ELR (cell line): ENCODE results near the gene HACD3.

Experiments
- DNase-seq: peaks from one replicate; pipeline ENCODE4 v3.0.0-alpha.2; 2015; ENCODE audit warnings: low read depth

HACD3 gene, protein sequence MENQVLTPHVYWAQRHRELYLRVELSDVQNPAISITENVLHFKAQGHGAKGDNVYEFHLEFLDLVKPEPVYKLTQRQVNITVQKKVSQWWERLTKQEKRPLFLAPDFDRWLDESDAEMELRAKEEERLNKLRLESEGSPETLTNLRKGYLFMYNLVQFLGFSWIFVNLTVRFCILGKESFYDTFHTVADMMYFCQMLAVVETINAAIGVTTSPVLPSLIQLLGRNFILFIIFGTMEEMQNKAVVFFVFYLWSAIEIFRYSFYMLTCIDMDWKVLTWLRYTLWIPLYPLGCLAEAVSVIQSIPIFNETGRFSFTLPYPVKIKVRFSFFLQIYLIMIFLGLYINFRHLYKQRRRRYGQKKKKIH

DNA sequence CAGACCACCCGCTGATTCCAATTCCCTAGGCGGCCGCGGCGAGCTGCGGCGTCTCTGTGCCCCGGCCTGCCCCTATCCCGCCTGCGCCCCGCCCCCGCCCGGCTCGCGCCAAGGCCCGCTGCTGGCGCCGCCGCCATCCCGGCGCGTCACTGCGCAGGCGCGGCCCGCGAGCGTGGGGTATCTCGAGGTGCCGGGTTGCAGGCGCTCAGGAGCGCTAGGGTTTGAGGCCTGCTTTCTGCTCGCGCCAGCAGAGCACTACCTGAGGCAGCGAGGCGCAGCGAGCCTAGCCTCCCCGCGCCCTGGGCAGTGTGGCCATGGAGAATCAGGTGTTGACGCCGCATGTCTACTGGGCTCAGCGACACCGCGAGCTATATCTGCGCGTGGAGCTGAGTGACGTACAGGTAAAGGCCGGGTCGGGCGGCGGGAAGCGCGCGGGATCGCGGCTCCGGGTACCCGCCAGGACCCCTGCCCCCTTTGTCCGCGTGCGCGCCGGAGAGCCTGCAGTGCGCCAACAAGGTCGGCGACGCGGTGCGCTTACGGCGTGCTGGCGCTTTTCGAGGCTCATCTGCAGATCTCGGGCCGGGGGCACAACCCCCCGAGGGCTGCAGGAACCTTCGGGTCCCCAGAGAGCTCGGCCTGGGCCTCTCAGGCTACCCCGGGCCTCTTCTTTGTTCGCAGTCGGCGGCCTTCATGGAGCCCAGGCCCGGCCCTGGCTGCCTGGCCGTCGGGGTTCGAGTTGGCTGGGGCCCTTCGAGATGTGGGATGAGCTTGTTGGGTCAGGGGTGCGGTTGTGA, at the start of gene HACD3:
HACD3 (plus strand) TSS at position 146 of the 794 bp plus-strand sequence; CDS start at position 315, 169 bp downstream.
- DNase-seq = peak; percentile 84

DNA sequence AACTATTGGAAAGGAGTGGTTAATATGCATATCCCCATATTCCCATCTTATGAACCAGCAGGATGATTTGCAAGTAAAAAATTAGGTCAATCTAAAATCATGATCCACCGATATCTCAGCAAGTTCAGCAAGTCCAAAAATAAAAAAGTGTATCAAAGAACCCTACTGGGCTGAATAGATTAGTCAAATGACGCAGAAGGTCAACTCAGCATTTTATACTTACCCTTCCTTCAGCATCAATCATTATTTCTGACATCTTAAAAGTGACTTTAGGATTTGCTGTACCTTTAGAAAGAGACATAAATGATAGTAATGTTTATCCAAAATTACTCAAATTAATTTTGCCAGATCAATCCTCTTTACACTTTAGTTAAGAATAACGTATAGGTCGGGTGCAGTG, 45.4 kb upstream of the HACD3 start:
- no peak for DNase-seq

DNA sequence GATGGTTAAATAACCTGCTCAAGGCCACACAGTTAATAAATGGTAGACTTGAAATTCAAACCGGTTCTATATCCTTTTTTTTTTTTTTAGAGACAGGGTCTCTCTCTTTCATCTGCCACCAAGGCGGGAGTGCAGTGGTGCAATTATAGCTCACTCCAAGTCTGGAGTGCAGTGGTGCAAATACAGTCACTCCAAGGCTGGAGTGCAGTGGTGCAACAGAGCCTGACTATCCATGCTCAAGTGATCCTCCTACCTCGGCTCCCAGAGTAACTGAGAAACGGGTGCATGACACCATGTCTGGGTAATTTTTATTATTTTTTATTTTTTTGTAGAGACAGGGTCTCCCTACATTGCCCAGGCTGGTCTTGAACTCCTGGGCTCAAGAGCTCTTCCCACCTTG, 36.2 kb upstream of the HACD3 start:
- no peak for DNase-seq

DNA sequence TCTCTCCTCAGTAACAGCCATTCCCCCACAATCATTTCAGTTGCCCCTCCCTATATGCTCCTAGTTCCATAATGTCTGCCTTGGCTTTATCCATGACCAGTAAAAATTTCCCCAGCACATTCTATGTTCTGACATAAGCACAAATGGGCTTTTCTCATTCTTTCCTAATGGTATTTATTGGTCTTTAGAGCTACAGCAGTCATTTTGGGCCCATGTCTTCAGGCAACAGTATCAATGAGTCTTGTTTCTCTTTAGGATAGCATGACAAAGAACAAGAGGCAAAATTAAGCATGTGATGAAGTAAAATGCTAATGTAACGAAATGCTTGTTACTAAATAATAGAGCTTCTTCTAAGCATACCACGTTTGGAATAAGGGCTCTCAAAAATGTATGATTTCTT, 20.9 kb upstream of the HACD3 start:
- no peak for DNase-seq

DNA sequence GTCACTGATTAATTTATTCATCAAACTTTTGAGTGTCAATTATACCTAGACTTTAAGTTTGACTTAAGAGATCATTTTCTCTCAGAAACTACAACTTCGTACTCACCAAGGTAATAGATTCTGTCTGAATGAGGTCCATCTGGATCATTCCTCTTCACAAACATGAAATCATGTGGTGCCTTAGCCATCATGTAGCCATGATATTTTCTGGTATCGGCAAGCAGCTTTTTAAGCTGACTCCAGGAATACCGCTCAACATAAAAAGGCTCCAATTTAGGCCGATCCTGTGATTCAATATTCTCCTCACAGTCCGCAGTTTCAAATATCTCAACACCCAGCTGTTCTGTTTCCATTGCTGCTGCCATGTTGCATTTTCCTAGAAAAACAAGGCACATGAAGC, 18.1 kb upstream of the HACD3 start:
- no peak for DNase-seq

DNA sequence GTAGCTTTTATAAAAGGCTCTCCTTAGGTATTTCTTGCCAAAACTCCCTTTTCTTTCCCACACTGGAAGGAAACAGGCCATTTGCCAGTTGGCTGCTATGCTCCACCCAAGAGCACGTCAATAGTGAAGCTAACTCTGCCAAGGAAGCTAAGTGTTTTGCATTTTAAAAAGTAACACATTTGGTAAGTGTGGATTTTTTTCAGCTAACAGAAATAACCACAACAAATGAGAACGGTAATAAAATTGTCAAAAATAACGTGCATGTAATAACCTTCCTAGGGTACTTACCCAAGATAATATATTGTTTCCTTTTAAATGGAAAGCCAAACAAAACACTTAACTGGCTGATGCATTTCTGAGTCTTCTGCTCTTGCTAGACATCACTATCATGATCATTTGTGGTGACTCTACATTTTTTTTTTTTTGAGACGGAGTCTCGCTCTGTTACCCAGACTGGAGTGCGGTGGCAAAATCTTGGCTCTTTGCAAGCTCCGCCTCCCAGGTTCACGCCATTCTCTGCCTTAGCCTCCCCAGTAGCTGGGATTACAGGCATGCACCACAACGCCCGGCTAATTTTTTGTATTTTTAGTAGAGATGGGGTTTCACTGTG, 17.4 kb upstream of the HACD3 start:
- DNase-seq = no peak

DNA sequence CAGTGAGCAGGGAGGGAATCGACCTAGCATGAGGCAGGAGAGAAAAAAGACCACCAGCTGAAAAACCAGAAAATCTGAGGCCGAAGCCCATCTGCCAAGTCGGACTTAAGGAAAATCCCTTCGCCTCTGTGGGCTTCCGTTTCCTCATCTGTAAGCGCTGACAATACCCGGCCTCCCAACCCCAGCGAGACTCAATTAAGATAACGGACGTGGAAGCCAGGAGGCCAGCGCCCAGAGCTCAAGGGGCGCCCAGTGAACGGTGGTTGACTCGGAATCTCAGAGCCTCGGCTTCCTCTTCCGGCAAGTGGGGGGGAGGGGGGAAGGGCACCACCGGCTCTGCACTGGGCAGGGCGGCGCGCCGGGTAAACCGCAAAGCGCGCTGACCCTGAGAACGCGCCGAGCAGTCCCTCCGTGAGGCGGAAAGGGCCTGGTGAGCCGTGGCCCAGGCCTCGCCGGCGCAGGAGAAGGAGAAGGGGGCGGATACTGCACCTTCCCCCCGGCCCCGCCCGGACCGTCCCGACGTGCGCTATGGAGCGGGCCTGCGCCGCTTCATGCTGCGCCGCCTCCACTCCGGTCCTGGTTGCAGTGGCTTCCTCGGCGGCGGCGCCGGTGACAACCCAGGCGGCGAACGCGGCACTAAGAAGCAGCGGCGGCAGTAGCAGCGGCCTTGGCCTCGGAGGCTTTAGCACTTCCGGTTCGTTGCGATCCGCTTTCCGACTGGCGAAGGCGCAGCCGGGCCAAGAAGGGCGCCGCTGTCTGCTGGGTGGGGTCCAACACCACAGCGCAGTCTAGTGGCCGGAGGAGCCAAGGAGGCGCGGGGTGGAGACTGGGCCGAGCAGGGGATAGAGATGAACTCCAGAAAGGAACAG, 13.0 kb upstream of the HACD3 start, which contains the start of gene DPP8:
DPP8 (minus strand) TSS at position 693 of the 869 bp plus-strand sequence. CDS start 5,136 bp downstream, outside the sequence.
- DNase-seq = peak; percentile 94

DNA sequence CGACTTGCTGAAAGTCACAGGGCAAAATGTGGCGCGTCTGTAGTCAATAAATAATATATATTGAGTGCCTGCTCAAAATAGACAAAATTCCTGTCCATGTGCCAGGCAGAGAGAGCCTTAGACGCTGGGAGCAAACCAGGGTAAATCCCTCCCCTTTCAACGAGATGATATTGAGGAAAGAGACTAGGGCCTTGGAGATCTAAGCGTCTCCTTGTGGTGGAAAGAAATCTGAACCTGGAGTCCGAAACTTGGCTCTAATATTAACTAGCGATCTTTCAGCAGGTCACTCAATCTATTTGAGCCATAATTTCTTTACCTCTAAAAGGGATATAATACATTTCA, 12.4 kb upstream of the HACD3 start:
- DNase-seq = no peak

DNA sequence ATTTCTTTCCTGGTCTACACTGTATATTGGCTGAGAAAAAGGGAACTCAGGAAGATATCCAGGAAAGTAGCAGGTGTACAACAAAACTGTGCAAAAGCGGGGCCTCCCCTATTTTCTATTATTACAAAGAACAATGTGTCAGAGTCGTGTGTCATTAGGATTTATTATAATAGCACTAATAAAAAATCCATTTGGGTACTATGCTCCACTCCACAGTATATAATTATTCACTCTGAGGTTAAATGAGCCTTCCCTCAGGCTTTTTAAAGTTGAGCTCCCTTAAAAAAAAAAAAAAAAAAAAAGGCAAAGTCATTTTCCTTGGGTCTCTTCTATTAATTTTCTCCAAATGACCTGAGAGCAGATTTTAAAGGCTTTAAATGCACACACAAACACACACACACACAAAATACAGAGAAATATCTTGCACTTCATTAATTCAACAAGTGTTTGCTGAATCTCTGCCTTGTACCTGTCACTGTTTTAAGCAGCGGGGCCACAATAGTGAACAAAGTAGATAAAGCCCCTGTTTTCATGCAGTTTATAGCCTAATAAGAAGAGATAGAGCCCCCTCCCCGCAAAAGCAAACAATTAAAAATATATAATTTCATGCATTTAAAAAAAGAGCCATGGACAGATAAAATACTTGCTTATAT, 11.5 kb upstream of the HACD3 start:
- DNase-seq = no peak

DNA sequence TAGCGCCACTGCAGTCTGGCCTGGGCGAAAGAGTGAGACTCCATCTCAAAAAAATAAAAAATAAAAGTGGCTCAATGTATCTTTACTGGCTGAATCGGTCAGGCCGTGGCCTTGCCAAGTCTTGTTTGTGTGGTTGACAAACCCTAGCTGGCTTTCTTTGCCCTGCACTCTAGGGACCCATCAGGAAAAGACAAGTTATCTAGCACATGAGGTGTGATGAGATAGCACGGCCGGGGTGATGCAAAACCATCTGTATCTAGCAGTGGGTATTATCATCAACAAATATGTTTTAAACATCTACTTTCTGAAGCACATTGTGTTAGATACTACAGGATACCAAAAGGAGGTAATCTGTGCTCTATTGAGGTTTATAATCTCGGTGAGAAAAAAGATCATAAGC, 8.9 kb upstream of the HACD3 start:
- DNase-seq = no peak

DNA sequence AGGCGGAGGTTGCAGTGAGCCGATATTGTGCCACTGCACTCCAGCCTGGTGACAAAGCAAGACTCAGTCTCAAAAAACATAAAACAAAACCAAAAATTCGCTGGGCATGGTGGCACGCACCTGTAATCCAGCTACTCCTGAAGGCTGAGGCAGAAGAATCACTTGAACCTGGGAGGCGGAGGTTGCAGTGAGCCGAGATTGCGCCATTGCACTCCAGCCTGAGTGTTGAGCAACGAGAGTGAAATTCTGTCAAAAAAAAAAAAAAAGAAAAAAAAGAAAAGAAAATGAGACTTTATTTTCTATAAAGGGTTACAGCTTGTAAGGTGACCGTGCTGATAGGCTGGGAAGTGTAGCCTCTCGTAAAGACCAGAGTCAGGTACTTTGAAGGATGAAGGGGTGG, 6.0 kb upstream of the HACD3 start:
- no peak for DNase-seq

DNA sequence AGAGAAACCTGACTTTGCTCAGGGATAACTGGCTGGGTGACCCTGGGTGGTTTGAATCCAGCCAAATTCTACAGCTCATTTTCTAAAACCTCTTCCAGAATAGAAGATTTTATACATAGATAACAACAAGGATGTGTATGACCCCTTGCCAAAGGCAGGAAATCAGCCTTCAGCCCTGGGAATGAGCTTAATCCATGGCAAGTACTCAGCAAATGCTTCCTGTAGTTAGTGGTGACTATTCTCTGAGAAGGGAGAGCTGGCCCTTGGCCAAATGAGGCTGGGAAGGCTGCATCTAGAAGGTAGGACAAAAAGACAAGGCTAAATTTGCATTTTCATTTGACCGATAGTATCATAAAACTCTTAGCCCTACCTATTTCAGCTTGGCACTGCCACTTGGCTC, 4.6 kb upstream of the HACD3 start:
- peak; percentile 57 for DNase-seq

DNA sequence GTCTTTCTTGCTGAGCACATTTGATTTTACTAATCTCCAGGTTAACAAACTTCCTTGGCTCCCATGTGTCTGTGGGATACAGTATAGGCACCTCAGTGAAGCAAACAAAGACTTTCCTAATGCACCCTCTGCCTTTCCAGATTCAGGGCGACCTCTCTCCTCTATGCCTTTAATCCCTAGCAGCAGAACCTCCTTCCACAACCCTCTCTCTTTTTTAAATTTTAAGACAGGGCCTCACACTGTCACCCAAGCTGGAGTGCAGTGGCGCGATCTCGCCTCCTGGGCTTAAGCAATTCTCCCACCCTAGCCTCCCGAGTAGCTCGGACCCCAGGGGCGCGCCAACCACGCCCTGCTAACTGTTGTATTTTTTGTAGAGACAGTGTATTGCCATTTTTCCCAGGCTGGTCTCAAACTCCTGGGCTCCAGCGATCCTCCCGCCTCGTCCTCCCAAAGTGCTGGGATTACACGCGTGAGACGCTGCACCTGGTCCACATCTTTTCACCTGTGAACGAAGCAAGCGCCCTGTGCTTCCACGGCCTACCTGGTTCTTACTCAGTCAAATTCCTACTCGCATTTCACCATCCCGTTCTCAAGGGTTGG, 1.7 kb upstream of the HACD3 start:
- DNase-seq = no peak

DNA sequence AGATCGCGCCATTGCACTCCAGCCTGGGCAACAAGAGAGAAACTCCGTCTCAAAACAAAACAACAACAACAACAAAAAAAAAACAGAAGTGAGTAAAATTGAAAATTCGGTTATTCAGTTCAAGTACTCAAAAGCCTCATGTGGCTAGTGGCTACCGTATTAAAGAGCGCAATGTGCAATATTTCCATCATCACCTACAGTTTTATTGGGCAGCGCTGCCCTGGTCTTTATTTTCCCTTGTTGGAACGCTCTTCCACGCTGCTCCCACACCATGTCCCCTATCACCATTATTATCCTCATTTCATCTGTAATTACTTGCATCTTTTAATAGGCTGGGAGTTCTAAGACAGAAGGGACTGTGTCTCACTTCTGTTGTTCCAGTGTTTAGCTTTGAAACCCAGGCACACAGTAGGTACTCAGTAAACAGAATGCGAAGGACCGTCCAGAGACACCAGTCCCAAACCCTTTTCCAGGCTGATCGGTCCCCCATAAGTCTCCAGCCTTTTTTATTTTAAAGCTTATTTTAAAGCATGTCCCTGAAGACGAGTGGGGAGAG, 423 bp upstream of the HACD3 start:
- no peak for DNase-seq

DNA sequence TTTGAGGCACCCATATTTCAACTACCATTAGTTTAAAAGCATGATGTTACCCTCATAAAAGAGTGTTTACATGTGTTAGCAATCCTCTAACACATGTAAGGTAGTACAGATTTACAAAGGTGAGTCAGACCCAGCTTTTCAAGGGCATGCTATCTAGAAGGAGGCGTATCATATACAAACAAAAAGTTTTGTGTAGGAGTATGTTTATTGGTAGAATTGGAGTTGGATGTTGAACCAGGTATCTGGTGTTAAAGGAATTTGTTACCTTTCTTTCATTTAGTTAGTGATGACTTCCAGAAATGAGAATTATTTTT, 2.4 kb downstream of the HACD3 start:
- DNase-seq = peak; percentile 80

DNA sequence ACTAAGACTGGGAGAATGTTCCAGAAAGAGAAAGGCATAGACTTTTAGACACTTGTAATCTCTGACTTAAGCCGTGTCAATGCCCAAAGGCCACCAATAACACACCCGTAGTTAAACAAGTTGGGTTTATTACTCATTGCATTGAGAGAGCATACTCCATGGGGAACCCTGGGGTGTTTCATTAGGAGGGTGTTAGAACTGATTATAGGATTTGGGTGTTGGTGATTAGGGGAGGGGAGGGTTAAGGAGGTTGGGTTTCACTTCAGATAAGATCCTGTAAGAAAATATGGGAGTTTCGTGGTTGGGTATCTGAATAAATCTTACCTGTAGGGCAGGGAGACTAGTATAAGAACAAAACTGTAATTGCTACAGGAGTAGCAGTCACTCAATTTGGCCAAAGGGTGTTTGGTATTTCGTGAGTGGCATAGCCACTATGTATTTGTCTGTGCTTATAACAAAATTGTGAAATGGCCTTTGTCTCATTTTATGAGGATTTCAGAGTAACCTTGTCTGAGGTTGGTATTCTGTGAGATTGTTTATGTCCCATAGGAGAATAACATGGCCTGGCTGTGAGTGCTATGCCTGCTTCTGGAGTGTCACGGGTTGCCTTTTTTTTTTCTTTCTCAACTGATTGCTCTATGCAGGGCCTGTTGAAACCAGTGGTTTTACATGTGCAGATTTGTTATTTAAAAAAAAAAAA, 2.9 kb downstream of the HACD3 start:
- peak; percentile 23 for DNase-seq

DNA sequence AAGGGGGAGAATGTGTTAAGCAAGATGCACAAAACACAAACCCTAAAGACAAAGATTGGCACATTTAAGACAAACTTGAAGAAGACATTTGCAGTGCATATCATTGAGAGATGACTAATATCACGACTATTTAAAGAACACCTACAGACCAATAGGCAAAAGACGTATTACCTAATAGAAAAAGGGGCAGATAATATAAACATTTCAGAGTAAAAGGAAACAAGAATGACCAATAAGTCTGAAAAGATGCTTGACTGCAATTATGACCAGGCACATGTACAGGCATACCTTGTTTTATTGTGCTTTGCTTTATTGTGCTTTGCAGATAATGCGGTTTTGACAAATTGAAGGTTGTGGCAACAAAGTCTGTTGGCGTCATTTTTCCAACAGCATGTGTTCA, 4.9 kb downstream of the HACD3 start:
- DNase-seq = peak; percentile 59

DNA sequence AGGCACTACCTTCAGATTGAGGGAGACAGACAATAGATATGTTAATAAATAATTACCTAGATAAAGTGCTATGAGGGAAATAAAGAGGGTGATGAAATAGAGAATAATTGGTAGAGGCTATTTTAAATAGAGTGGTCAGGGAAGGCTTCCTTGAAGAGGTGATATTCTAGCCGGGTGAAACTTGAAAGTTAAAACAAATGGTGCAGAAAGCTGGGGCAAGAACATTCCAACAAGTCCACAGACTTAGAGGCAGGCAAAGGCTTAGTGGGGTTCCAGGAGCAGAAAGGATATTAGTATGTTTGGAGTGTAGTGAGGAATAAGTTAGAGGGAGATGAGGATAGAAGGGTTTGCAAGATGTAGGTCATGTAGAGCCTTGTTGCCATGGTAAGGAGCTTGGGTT, 10.1 kb downstream of the HACD3 start:
- DNase-seq = no peak

DNA sequence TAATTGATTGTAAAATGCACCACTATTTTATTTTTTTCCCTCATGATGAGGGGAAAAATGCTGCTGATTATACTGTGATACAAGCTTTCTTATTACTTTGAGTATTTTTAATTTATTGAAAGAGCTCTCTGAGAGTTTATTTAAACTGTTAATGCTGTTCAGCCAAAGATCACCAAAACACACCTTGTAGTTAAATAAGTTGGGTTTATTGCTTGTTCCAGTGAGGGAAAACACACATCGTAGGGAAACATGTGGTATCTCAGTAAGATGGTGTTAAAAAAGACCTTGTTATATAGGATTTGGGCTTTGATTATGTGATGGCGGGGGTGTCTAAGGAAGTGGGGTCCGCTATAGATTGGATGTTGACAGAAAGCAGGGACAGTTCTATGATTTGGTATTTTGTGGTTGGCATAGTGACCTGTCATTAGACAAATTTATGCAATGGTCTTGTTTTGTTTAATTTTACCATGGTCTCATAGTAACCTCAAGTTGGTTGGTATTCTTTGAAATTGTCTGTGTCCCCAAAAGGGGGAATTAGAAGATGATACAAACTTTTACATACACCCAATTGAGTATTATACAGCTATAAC, 11.1 kb downstream of the HACD3 start:
- DNase-seq = no peak

DNA sequence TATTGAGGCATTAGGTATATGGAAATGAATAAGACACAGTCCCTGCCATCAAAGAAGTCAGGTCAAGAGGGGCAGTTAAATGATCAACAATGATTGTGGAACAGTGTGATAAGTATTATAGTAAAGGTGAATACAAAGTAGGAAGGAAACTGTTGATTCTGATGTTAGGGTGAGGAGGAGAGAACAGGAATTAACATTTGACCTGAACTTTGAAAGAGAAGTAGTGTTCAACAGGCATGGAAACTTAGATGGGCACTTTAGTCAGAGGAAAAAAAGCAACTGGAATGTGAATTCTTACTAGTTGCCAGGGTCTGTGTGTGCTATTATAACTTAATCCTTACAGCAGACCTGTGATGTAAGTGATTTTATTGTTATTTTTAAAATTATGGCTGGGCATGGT, 17.6 kb downstream of the HACD3 start:
- no peak for DNase-seq
